NCI-H1694 (cell line): ENCODE data around the gene ACVR2B.

ENCODE experiments used
- DNase-seq: peaks from one replicate; lab custom pipeline; 2025; lab: John Stamatoyannopoulos, UW

ACVR2B gene

GRCh38 chr3:38533285-38533976, 79.7 kb downstream of the ACVR2B start:
- DNase-seq: no peak

- DNase-seq: no peak
Measured at GRCh38 chr3:38534180-38534579, 80.5 kb downstream of the ACVR2B start.

- DNase-seq: no peak
Measured at GRCh38 chr3:38534604-38535003, 80.9 kb downstream of the ACVR2B start.

GRCh38 chr3:38536671-38537070, 83.0 kb downstream of the ACVR2B start:
- no peak for DNase-seq

GRCh38 chr3:38538773-38539353, 85.2 kb downstream of the ACVR2B start:
- no peak for DNase-seq

GRCh38 chr3:38541806-38542205, 88.1 kb downstream of the ACVR2B start:
- no peak for DNase-seq
